Liver (tissue), 9 donors: ENCODE results near the gene VSNL1. TPM values are rescaled to one million over a fixed set of nuclear protein-coding genes. Genes with fewer than 3 reads are reported as not detected.

Source experiments
- DNase-seq: peaks from one replicate; pipeline ENCODE4 v3.0.0-alpha.2; 2017; ENCODE audit warnings: low spot score
- H3K27ac ChIP-seq, 2 donors: one replicate each; pipeline ENCODE4 v1.7.0; 2013; ENCODE audit warnings: inconsistent platforms in 2 of 2, low read length in 2 of 2, control low read depth in 1 of 2, low read depth in 1 of 2, mild to moderate bottlenecking in 1 of 2
- H3K27me3 ChIP-seq, 4 donors: one replicate each; pipeline versions ENCODE4 v1.6.1 to v1.7.0; 2013; ENCODE audit warnings: low read length in 3 of 4, inconsistent platforms in 1 of 4, mild to moderate bottlenecking in 1 of 4, moderate library complexity in 1 of 4; ENCODE audit not compliant: control insufficient read depth in 4 of 4, insufficient read depth in 4 of 4
- H3K36me3 ChIP-seq, 4 donors: one replicate each; pipeline versions ENCODE4 v1.6.1 to v1.7.0; 2013; ENCODE audit warnings: low read length in 3 of 4, mild to moderate bottlenecking in 3 of 4, low read depth in 1 of 4, moderate library complexity in 1 of 4; ENCODE audit not compliant: control insufficient read depth in 4 of 4, insufficient read depth in 3 of 4
- H3K4me1 ChIP-seq, 4 donors: one replicate each; pipeline versions ENCODE4 v1.6.1 to v1.7.0; 2013; ENCODE audit warnings: low read length in 3 of 4, mild to moderate bottlenecking in 3 of 4, moderate library complexity in 1 of 4; ENCODE audit not compliant: control insufficient read depth in 4 of 4, insufficient read depth in 4 of 4
- H3K4me3 ChIP-seq, 3 donors: one replicate each; pipeline versions ENCODE4 v1.6.1 to v1.7.0; 2013; ENCODE audit warnings: low read length in 3 of 3, control low read depth in 1 of 3, low read depth in 1 of 3, mild to moderate bottlenecking in 1 of 3
- H3K9ac ChIP-seq, 2 donors: one replicate each; pipeline ENCODE4 v1.7.0; 2013; ENCODE audit warnings: low read length in 2 of 2, mild to moderate bottlenecking in 2 of 2, moderate library complexity in 2 of 2, control low read depth in 1 of 2, low read depth in 1 of 2
- H3K9me3 ChIP-seq, 4 donors: one replicate each; pipeline versions ENCODE4 v1.6.1 to v1.7.0; 2013; ENCODE audit warnings: low read length in 3 of 4; ENCODE audit not compliant: control insufficient read depth in 4 of 4
- EGR1 ChIP-seq, 2 donors: IDR thresholded peaks; 2 replicates each; pipeline ENCODE4 v1.6.1; 2016 to 2018; ENCODE audit warnings: antibody characterized with exemption in 2 of 2, low read depth in 2 of 2
- FOXA2 ChIP-seq: IDR thresholded peaks from 2 replicates; pipeline ENCODE4 v1.6.1; 2016; ENCODE audit warnings: antibody characterized with exemption
- GABPA ChIP-seq, 2 donors: IDR thresholded peaks in 1 of 2; conservative IDR thresholded peaks in 1 of 2; 2 replicates each; pipeline ENCODE4 v1.6.1; 2016; ENCODE audit warnings: antibody characterized with exemption in 2 of 2, mild to moderate bottlenecking in 1 of 2, moderate library complexity in 1 of 2
- HNF4A ChIP-seq, 2 donors: conservative IDR thresholded peaks; 2 replicates each; pipeline ENCODE4 v1.6.1; 2016; ENCODE audit warnings: antibody characterized with exemption in 2 of 2, mild to moderate bottlenecking in 2 of 2
- HNF4G ChIP-seq: IDR thresholded peaks from 2 replicates; pipeline ENCODE4 v1.6.1; 2016; ENCODE audit warnings: antibody characterized with exemption
- JUND ChIP-seq, 2 donors: IDR thresholded peaks; 2 replicates each; pipeline ENCODE4 v1.6.1; 2016; ENCODE audit warnings: antibody characterized with exemption in 2 of 2
- NR2F2 ChIP-seq: IDR thresholded peaks from 2 replicates; pipeline ENCODE4 v1.6.1; 2016; ENCODE audit warnings: antibody characterized with exemption
- RAD21 ChIP-seq, 2 donors: IDR thresholded peaks; 2 replicates each; pipeline ENCODE4 v1.6.1; 2016; ENCODE audit warnings: antibody characterized with exemption in 2 of 2, mild to moderate bottlenecking in 2 of 2
- RXRA ChIP-seq, 2 donors: IDR thresholded peaks; 2 replicates each; pipeline ENCODE4 v1.6.1; 2017 to 2018; ENCODE audit warnings: antibody characterized with exemption in 2 of 2, mild to moderate bottlenecking in 1 of 2
- SP1 ChIP-seq: IDR thresholded peaks from 2 replicates; pipeline ENCODE4 v1.6.1; 2018; ENCODE audit warnings: antibody characterized with exemption, mild to moderate bottlenecking
- TAF1 ChIP-seq: conservative IDR thresholded peaks from 2 replicates; pipeline ENCODE4 v1.6.1; 2016; ENCODE audit warnings: antibody characterized with exemption, mild to moderate bottlenecking
- YY1 ChIP-seq: IDR thresholded peaks from 2 replicates; pipeline ENCODE4 v1.6.1; 2016; ENCODE audit warnings: antibody characterized with exemption, mild to moderate bottlenecking
- WGBS: extraction: QIAGEN DNeasy Blood & Tissue Kit; methylation state at CpG from one replicate; pipeline ENCODE4 v1.1.7; 2013; 5-methylcytosine and 5-hydroxymethylcytosine counted together
- polyA plus RNA-seq, 2 donors: library from polyadenylated mRNA; stranded (reverse) in 1 of 2; unstranded in 1 of 2; fragments of 200-250 nt in 1 of 2; fragments of >200 nt in 1 of 2; fragmentation: Nextera tagmentation in 1 of 2; extraction: Ambion mirVana in 1 of 2; gene quantifications; one replicate each; pipeline versions ENCODE4 v1.2.1 to v1.2.3, GENCODE V29; 2013 to 2015
- total RNA-seq, 2 donors: library from RNA; depleted of rRNA; stranded (reverse); fragments of >200 nt; gene quantifications; one replicate each; pipeline ENCODE4 v1.2.3, GENCODE V29; 2014
- TF ChIP-seq, protein P1 (sequence below): IDR thresholded peaks from 2 replicates; pipeline ENCODE4 v1.6.1; 2016; ENCODE audit warnings: antibody characterized with exemption, mild to moderate bottlenecking
- TF ChIP-seq, protein P2 (sequence below): fragments of 150-350 bp; IDR thresholded peaks from 2 replicates; pipeline ENCODE4 v1.5.1; 2017; ENCODE audit warnings: improper control_type of control experiment, low read depth, low read length; ENCODE audit not compliant: missing input control
- TF ChIP-seq, protein P3 (sequence below): IDR thresholded peaks from 2 replicates; pipeline ENCODE4 v1.6.1; 2016; ENCODE audit warnings: antibody characterized with exemption
- TF ChIP-seq, protein P4 (sequence below): IDR thresholded peaks from 2 replicates; pipeline ENCODE4 v1.6.1; 2016; ENCODE audit warnings: antibody characterized with exemption
- TF ChIP-seq, protein P5 (sequence below): IDR thresholded peaks from 2 replicates; pipeline ENCODE4 v1.6.1; 2016; ENCODE audit warnings: antibody characterized with exemption
- donor health status: healthy.
- donor health status: healthy.
- donor health status: healthy.
- donor health status: healthy.
- donor health status: healthy.

The VSNL1 gene
- total and polyA plus RNA-seq, 4 donors: 2.2 to 32.9 (median 6.3) TPM

DNA sequence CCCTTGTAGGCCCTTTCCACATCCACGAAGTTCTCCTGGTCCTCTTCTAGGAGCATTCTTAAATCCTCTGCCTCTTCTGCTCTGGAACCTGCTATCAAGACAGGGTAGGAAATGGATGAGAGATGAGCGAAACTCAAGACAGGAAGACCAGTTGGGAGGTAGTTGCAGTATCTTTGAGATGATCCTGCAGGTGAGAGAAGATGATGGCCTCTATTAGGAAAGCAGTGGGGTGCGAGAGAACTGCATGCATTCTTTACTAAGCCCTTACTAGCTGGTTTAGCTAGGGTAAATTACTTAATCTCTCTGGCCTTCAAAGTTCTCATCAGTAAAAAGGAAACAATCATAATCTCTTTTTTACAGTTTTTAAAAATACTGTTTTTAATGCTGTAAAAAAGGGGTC is 47.0 kb downstream of the VSNL1 start:
- Histone ChIP-seq H3K4me3 (no peak overlapping the region), H3K36me3 (no peaks in the 10 kb centered on the region), H3K4me1 (no peaks in the 10 kb centered on the region), H3K9ac (no peak overlapping the region), H3K9me3 (no peaks in the 10 kb centered on the region), H3K27ac (no peak overlapping the region), H3K27me3 (no peaks in the 10 kb centered on the region)
- DNase-seq: no peak
- TF ChIP-seq HNF4G (no peak), NR2F2 (no peak), FOXA2 (no peak), JUND (IDR thresholded peaks at IDR 0.05) (no peak), YY1 (no peak), TAF1 (no peak), EGR1 (IDR thresholded peaks at IDR 0.05; ENCODE audit: low read depth in 2 of 2) (no peak), GABPA (IDR thresholded peaks at IDR 0.05 in 1 of 2, conservative IDR thresholded peaks at IDR 0.05 in 1 of 2) (no peak), HNF4A (conservative IDR thresholded peaks at IDR 0.05) (no peak), SP1 (no peak), RXRA (IDR thresholded peaks at IDR 0.05) (no peak)
- TF ChIP-seq, protein P1, sequence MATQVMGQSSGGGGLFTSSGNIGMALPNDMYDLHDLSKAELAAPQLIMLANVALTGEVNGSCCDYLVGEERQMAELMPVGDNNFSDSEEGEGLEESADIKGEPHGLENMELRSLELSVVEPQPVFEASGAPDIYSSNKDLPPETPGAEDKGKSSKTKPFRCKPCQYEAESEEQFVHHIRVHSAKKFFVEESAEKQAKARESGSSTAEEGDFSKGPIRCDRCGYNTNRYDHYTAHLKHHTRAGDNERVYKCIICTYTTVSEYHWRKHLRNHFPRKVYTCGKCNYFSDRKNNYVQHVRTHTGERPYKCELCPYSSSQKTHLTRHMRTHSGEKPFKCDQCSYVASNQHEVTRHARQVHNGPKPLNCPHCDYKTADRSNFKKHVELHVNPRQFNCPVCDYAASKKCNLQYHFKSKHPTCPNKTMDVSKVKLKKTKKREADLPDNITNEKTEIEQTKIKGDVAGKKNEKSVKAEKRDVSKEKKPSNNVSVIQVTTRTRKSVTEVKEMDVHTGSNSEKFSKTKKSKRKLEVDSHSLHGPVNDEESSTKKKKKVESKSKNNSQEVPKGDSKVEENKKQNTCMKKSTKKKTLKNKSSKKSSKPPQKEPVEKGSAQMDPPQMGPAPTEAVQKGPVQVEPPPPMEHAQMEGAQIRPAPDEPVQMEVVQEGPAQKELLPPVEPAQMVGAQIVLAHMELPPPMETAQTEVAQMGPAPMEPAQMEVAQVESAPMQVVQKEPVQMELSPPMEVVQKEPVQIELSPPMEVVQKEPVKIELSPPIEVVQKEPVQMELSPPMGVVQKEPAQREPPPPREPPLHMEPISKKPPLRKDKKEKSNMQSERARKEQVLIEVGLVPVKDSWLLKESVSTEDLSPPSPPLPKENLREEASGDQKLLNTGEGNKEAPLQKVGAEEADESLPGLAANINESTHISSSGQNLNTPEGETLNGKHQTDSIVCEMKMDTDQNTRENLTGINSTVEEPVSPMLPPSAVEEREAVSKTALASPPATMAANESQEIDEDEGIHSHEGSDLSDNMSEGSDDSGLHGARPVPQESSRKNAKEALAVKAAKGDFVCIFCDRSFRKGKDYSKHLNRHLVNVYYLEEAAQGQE: no peak
- TF ChIP-seq, protein P2, sequence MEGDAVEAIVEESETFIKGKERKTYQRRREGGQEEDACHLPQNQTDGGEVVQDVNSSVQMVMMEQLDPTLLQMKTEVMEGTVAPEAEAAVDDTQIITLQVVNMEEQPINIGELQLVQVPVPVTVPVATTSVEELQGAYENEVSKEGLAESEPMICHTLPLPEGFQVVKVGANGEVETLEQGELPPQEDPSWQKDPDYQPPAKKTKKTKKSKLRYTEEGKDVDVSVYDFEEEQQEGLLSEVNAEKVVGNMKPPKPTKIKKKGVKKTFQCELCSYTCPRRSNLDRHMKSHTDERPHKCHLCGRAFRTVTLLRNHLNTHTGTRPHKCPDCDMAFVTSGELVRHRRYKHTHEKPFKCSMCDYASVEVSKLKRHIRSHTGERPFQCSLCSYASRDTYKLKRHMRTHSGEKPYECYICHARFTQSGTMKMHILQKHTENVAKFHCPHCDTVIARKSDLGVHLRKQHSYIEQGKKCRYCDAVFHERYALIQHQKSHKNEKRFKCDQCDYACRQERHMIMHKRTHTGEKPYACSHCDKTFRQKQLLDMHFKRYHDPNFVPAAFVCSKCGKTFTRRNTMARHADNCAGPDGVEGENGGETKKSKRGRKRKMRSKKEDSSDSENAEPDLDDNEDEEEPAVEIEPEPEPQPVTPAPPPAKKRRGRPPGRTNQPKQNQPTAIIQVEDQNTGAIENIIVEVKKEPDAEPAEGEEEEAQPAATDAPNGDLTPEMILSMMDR: no peak
- TF ChIP-seq, protein P3, sequence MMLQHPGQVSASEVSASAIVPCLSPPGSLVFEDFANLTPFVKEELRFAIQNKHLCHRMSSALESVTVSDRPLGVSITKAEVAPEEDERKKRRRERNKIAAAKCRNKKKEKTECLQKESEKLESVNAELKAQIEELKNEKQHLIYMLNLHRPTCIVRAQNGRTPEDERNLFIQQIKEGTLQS: no peak
- TF ChIP-seq, protein P4, sequence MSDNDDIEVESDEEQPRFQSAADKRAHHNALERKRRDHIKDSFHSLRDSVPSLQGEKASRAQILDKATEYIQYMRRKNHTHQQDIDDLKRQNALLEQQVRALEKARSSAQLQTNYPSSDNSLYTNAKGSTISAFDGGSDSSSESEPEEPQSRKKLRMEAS: no peak
- TF ChIP-seq, protein P5, sequence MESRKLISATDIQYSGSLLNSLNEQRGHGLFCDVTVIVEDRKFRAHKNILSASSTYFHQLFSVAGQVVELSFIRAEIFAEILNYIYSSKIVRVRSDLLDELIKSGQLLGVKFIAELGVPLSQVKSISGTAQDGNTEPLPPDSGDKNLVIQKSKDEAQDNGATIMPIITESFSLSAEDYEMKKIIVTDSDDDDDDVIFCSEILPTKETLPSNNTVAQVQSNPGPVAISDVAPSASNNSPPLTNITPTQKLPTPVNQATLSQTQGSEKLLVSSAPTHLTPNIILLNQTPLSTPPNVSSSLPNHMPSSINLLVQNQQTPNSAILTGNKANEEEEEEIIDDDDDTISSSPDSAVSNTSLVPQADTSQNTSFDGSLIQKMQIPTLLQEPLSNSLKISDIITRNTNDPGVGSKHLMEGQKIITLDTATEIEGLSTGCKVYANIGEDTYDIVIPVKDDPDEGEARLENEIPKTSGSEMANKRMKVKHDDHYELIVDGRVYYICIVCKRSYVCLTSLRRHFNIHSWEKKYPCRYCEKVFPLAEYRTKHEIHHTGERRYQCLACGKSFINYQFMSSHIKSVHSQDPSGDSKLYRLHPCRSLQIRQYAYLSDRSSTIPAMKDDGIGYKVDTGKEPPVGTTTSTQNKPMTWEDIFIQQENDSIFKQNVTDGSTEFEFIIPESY: no peak
- 91% methylated on average over 3 of the region's 3 CpGs for WGBS

DNA sequence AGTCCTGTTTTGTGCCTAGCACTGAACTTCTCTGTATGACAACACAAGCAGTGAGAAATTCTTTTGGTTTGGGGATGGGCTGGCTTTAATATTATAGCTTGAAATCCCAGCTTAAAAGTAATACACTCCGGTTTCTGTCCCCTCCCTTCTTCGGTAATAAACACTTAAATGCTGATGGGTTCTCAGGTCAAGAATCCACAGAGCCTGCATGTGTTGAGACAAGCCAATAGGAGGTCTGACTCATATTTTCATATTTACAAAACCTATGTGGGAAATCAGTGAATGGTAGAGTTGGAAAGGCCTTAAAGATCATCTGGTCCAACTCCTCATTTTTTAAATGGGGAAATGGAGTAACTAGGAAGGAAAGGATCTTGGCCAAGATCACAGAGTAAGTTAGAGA is 47.5 kb downstream of the VSNL1 start:
- H3K27ac ChIP-seq: no peak overlapping the region
- DNase-seq: no peak
- H3K9ac ChIP-seq: no peak overlapping the region
- WGBS: 95% methylated on average over 2 of the region's 2 CpGs
- H3K4me1 ChIP-seq: no peaks in the 10 kb centered on the region
- no peaks in the 10 kb centered on the region for H3K9me3 ChIP-seq
- H3K4me3 ChIP-seq: no peak overlapping the region
- no peaks in the 10 kb centered on the region for H3K27me3 ChIP-seq
- H3K36me3 ChIP-seq: no peaks in the 10 kb centered on the region
- TF ChIP-seq NR2F2 (no peak), HNF4A (conservative IDR thresholded peaks at IDR 0.05) (no peak), FOXA2 (no peak), JUND (IDR thresholded peaks at IDR 0.05) (no peak), GABPA (IDR thresholded peaks at IDR 0.05 in 1 of 2, conservative IDR thresholded peaks at IDR 0.05 in 1 of 2) (no peak), RAD21 (IDR thresholded peaks at IDR 0.05) (no peak)
- TF ChIP-seq, protein P1: no peak
- TF ChIP-seq, protein P2: no peak
